A549 treated with Hydrocortisone at 1 μM for 4 hours (cell line): Measurements from ENCODE around the gene TAF11L4. TPM values are rescaled to one million over a fixed set of nuclear protein-coding genes. Genes with fewer than 3 reads are reported as not detected.

Experiments used
- total RNA-seq: library from RNA; stranded (reverse); fragments of 200-300 nt; extraction: Qiagen RNA extraction; gene quantifications from 5 replicates; pipeline ENCODE4 v1.2.3, GENCODE V29; 2022

Gene TAF11L4
- total RNA-seq = not detected in 5 replicates

GRCh38 chr5:17521501-17521900 is at the start of gene TAF11L4:
Gene TAF11L4 (plus strand): TSS chr5:17521801.

GRCh38 chr5:17497931-17498330 is 23.7 kb upstream of the TAF11L4 start, which contains the start of gene TAF11L2:
Gene TAF11L2 (plus strand): TSS chr5:17498231.

GRCh38 chr5:17518067-17518466 is 3.5 kb upstream of the TAF11L4 start, which contains the start of gene TAF11L3:
Gene TAF11L3 (plus strand): TSS chr5:17518367.

GRCh38 chr5:17524935-17525334 is 3.3 kb downstream of the TAF11L4 start, which contains the start of gene TAF11L5:
Gene TAF11L5 (plus strand): TSS chr5:17525235.

GRCh38 chr5:17528369-17528768 is 6.8 kb downstream of the TAF11L4 start, which contains the start of gene TAF11L6:
Gene TAF11L6 (plus strand): TSS chr5:17528669.

Other genes starting within 250 kb of the TAF11L4 start
- gene TAF11L2, start 23.6 kb upstream of the TAF11L4 start, total RNA-seq = not detected in 5 replicates
- not detected in 5 replicates for gene TAF11L3, start 3.4 kb upstream of the TAF11L4 start, total RNA-seq
- gene TAF11L5, start 3.4 kb downstream of the TAF11L4 start, total RNA-seq = not detected in 5 replicates
- gene TAF11L6, start 6.9 kb downstream of the TAF11L4 start, total RNA-seq = not detected in 5 replicates
- gene TAF11L7, start 64.0 kb downstream of the TAF11L4 start, total RNA-seq = not detected in 5 replicates
- gene TAF11L8, start 69.2 kb downstream of the TAF11L4 start, total RNA-seq = not detected in 5 replicates
- gene TAF11L9, start 72.6 kb downstream of the TAF11L4 start, total RNA-seq = not detected in 5 replicates
- not detected in 5 replicates for gene TAF11L10, start 76.0 kb downstream of the TAF11L4 start, total RNA-seq
- gene TAF11L11, start 82.4 kb downstream of the TAF11L4 start, total RNA-seq = 0.07 to 0.39 TPM (median 0.10 TPM) in 4 of 5 replicates, not detected in the other
- 0.09 TPM in 1 of 5 replicates, not detected in the others for gene TAF11L12, start 88.6 kb downstream of the TAF11L4 start, total RNA-seq
- gene TAF11L13, start 110.3 kb downstream of the TAF11L4 start, total RNA-seq = not detected in 5 replicates
- gene TAF11L14, start 112.7 kb downstream of the TAF11L4 start, total RNA-seq = not detected in 5 replicates